Measurements from ENCODE around the gene TOX2.

GRCh38 chr20:43974695-43975094 is 60.0 kb downstream of the TOX2 start:
- TF ChIP-seq POLR2A (IDR thresholded peaks at IDR 0.05) (no peak), CTCF (IDR thresholded peaks at IDR 0.05) (no peak), POLR2AphosphoS5 (IDR thresholded peaks at IDR 0.05) (no peak)

Data from prostate gland (tissue), 2 donors.